HepG2 (cell line): ENCODE data around the gene ATP8A1.

Experiments
- ELF1 ChIP-seq: sonication (generic); formaldehyde crosslinking; IDR thresholded peaks from 2 replicates; pipeline ENCODE4 v1.4.0; 2020; ENCODE audit warnings: missing genetic modification reagents
- EP300 ChIP-seq, 3 experiments: sonication (generic) in 1 of 3; formaldehyde crosslinking in 1 of 3; IDR thresholded peaks; 2 replicates each; pipeline versions ENCODE4 v1.5.1 to v1.6.1; 2011 to 2020; ENCODE audit warnings: low read depth in 2 of 3, low read length in 2 of 3, borderline replicate concordance in 1 of 3, improper control_type of control experiment in 1 of 3, mild to moderate bottlenecking in 1 of 3, missing genetic modification reagents in 1 of 3, moderate library complexity in 1 of 3
- KDM5B ChIP-seq: sonication (generic); formaldehyde crosslinking; IDR thresholded peaks from 2 replicates; pipeline ENCODE4 v1.4.0; 2020; ENCODE audit warnings: missing genetic modification reagents, mild to moderate bottlenecking, borderline replicate concordance
- MYC ChIP-seq: sonication (generic); formaldehyde crosslinking; IDR thresholded peaks from 2 replicates; pipeline ENCODE4 v1.9.0; 2021; ENCODE audit warnings: missing genetic modification reagents, borderline replicate concordance
- NFIC ChIP-seq: IDR thresholded peaks from 2 replicates; pipeline ENCODE4 v1.6.1; 2012; ENCODE audit warnings: mild to moderate bottlenecking, low read length, inconsistent platforms
- NR2F2 ChIP-seq: IDR thresholded peaks from 2 replicates; pipeline ENCODE4 v1.6.1; 2012; ENCODE audit warnings: low read depth, inconsistent platforms, borderline replicate concordance
- RBFOX2 ChIP-seq: fragments of 200-400 bp; formaldehyde crosslinking; IDR thresholded peaks from 2 replicates; pipeline ENCODE4 v1.6.1; 2017; ENCODE audit warnings: low read depth, mild to moderate bottlenecking, low read length
- TARDBP ChIP-seq: sonication (generic); formaldehyde crosslinking; IDR thresholded peaks from 2 replicates; pipeline ENCODE4 v1.8.0; 2022; ENCODE audit warnings: mild to moderate bottlenecking, missing genetic modification reagents
- ZBTB49 ChIP-seq: sonication (generic); formaldehyde crosslinking; IDR thresholded peaks from 2 replicates; pipeline ENCODE4 v1.4.0; 2020; ENCODE audit warnings: missing genetic modification reagents, borderline replicate concordance
- ZBTB7A ChIP-seq: sonication (generic); formaldehyde crosslinking; IDR thresholded peaks from 2 replicates; pipeline ENCODE4 v1.8.0; 2022; ENCODE audit warnings: mild to moderate bottlenecking, missing genetic modification reagents
- ZC3H4 ChIP-seq: sonication (generic); formaldehyde crosslinking; IDR thresholded peaks from 2 replicates; pipeline ENCODE4 v1.4.0; 2020; ENCODE audit warnings: missing genetic modification reagents, borderline replicate concordance
- ZFX ChIP-seq: sonication (generic); formaldehyde crosslinking; IDR thresholded peaks from 2 replicates; pipeline ENCODE4 v1.4.0; 2020; ENCODE audit warnings: mild to moderate bottlenecking, low read depth, missing genetic modification reagents, moderate library complexity
- TF ChIP-seq, protein P1 (sequence below): sonication (generic); formaldehyde crosslinking; IDR thresholded peaks from 2 replicates; pipeline ENCODE4 v1.5.0; 2020; ENCODE audit warnings: mild to moderate bottlenecking, missing genetic modification reagents, moderate library complexity

- TF ChIP-seq ZBTB7A (CRISPR knock-in tag) (no peak), EP300 (IDR thresholded peaks at IDR 0.05; ENCODE audit: low read depth in 2 of 2, low read length in 2 of 2) (no peak), EP300 (CRISPR knock-in tag; IDR thresholded peaks at IDR 0.05; ENCODE audit: borderline replicate concordance) (no peak), TARDBP (CRISPR knock-in tag) (no peak), ELF1 (CRISPR knock-in tag) (no peak), NFIC (no peak), MYC (CRISPR knock-in tag) (no peak), NR2F2 (no peak), ZC3H4 (no peak), ZFX (CRISPR knock-in tag) (no peak), RBFOX2 (no peak), KDM5B (CRISPR knock-in tag) (no peak), ZBTB49 (CRISPR knock-in tag) (no peak)
- TF ChIP-seq, protein P1, sequence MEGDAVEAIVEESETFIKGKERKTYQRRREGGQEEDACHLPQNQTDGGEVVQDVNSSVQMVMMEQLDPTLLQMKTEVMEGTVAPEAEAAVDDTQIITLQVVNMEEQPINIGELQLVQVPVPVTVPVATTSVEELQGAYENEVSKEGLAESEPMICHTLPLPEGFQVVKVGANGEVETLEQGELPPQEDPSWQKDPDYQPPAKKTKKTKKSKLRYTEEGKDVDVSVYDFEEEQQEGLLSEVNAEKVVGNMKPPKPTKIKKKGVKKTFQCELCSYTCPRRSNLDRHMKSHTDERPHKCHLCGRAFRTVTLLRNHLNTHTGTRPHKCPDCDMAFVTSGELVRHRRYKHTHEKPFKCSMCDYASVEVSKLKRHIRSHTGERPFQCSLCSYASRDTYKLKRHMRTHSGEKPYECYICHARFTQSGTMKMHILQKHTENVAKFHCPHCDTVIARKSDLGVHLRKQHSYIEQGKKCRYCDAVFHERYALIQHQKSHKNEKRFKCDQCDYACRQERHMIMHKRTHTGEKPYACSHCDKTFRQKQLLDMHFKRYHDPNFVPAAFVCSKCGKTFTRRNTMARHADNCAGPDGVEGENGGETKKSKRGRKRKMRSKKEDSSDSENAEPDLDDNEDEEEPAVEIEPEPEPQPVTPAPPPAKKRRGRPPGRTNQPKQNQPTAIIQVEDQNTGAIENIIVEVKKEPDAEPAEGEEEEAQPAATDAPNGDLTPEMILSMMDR (CRISPR knock-in tag) = no peak
Observed at GRCh38 chr4:42399393-42399792, 257.5 kb downstream of the ATP8A1 start.
